GM19193 (cell line): ENCODE measurements around the gene SNX13.

Experiments
- POLR2A ChIP-seq: IDR thresholded peaks from 4 replicates; pipeline ENCODE4 v1.6.1; 2011; ENCODE audit not compliant: insufficient read depth, insufficient read length; ENCODE audit errors: extremely low read depth

The SNX13 gene

GRCh38 chr7:17855202-17855601 lies 85.1 kb downstream of the SNX13 start:
- TF ChIP-seq POLR2A: no peak

DNA sequence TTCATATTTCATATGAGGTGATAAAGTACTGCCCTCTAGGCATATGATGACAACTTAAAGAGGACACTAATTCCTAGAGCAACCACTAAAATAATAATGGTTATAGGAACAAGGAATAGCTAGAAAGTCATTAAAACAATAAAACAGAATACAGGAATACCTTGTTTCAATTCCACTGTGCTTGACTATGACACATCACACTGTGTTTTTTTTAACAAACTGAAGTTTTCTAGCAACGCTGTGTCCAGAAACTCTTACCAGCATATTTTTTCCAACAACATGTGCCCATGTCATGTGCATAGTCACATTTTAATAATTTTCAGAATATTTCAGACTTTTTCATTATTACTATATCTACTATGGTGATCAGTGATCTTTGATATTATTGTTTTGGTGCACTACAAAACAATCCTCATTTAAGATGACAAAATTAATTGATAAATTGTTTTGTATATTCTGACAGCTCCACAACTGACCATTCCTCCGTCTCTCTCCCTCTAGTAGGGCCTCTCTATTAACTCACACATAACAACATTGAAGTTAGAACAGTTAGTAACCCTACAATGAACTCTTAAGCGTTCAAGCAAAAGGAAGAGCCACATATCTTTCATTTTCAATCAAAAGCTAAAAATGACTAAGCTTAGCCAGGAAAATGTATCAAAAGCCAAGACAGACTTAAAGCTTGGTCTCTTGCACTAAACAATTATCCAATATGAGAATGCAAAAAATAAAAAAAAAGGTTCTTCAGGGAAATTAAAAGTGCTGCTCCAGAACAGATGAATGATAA lies 85.8 kb downstream of the SNX13 start:
- TF ChIP-seq POLR2A: no peak

DNA sequence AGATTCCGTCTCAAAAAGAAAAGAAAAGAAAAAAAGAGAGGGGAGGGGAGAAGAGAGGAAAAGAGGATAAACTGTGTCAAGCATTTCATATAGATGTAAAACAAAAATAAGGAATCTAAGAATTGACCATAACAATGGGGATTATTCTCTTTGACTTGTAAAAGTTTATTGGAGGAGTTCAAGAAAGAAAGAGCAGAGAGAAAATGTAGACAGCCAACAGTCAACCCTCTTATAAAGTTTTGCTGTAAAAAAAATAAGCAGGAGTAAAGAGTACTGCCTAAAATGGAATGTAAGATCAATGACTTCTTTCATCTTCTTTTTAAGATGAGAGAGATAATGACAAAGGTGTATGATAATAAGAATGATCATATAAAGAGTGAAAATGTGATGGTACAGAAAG lies 87.9 kb downstream of the SNX13 start:
- no peak for TF ChIP-seq POLR2A

GRCh38 chr7:17849504-17849903 lies 90.8 kb downstream of the SNX13 start:
- no peak for TF ChIP-seq POLR2A

GRCh38 chr7:17848516-17848915 lies 91.8 kb downstream of the SNX13 start:
- TF ChIP-seq POLR2A: no peak

DNA sequence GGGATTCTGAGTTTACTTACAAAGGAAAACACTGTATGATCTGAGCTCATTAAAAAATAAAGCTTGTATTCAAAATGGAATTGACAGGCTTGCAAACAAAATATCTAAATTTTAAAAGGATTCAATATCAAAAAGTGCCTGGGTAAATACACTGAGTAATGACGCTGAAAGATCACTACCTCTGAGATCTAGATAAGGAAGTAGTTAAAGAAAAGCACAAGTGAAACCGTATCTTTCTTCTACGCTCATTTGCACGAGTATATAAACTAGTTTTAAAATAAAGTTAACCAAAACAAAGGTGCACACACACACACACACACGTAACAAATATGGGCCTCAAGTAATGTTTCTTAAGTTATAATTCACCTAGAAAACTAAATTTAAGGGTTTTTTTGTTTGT lies 93.4 kb downstream of the SNX13 start:
- TF ChIP-seq POLR2A: no peak

- TF ChIP-seq POLR2A: no peak
Observed at GRCh38 chr7:17845197-17845547, 95.1 kb downstream of the SNX13 start.

DNA sequence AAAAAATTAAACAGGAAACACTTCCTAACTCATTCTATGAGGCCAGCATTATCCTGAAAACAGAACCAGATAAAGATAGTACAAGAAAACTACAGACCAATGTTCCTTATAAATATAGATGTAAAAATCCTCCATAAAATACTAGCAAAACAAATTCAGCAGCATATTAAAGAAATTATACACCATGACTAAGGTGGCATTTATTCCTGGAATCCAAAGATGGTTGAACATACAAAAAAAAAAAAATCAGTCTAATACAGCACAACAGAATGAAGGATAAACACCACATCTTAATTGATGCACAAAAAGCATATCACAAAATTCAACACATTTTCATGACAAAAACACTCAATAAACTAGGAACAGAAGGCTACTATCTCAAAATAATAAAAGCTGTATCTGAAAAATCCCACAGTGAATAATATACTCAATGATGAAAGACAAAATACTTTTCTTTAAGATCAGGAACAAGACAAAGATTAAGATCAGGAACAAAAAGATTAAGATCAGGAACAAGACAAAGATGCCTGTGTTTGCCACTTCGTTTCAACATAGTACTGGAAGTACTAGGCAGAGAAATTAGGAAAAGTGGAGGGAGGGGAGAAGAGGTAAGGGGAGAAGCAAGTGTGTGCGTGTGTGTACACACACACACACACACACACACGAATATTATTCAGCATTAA lies 95.6 kb downstream of the SNX13 start:
- TF ChIP-seq POLR2A: no peak

DNA sequence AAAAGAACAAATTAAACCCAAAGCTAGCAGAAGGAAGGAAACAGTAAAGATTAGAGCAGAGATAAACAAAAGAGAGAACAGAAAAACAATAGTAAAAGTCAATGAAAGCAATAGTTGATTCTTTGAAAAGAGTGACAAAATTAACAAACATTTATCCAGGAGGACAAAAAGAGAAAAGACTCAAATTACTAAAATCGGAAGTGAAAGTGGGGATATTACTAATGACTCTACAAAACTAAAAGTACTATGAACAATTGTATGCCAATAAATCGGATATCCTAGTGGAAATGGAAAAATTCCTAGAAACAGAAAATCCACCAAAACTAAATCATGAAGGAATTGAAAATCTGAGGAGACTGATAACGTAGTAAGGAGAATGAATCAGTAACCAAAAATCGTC lies 96.3 kb downstream of the SNX13 start:
- no peak for TF ChIP-seq POLR2A

DNA sequence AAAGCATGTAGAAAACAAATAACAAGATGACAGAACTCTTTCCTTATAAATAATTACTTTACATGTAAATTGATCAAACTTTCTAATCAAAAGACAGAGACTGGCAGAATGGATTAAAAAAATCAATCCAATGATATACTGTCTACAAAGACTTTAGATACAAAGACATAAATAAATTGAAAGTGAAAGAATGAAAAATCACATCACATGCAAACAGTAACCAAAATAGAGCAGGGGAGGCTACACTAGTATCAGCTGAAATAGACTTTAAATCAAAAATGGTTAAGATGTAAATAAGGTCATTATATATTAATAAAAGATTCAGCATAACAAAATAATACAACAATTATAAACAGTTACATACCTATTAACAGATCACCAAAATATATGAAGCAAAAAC lies 97.3 kb downstream of the SNX13 start:
- TF ChIP-seq POLR2A: no peak

- TF ChIP-seq POLR2A: no peak
Observed at GRCh38 chr7:17832820-17833355, 107.4 kb downstream of the SNX13 start.

DNA sequence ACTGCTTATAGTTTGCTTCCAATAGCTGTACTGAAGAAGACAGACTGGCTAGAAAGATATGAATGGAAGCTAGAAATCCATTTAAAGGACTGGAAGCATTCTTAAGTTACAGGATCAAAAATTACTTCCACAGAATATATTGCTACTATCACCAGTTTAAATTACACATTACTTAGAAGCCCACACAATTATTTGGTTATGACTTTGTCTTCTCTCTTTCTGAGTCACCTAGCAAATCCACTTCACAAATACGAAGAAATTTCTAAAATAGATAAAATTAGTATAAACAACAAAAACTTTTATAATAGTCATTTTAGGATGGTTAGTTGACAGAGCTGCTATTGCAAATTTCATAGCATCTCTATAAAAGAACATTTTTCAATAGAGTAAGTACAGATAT lies 108.1 kb downstream of the SNX13 start:
- no peak for TF ChIP-seq POLR2A

GRCh38 chr7:17830206-17830605 lies 110.1 kb downstream of the SNX13 start:
- no peak for TF ChIP-seq POLR2A

DNA sequence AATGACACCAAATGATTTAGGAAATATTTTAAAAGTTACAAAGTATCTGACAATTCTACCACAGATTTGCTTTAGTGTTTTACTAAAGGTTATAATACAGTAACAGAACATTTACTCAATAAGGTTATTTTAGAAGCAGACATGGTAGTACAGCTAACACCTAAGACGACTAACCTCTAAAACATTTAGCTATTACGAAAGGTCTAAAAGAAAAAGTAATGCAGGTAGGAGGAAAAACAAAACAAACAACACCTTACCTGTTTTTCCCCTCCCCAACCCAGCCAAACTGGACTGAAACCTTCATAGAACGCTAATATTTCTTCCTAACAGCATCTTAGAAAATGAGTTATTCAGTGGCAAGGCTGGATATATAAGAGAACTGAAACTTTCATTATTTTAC lies 111.3 kb downstream of the SNX13 start:
- TF ChIP-seq POLR2A: no peak

DNA sequence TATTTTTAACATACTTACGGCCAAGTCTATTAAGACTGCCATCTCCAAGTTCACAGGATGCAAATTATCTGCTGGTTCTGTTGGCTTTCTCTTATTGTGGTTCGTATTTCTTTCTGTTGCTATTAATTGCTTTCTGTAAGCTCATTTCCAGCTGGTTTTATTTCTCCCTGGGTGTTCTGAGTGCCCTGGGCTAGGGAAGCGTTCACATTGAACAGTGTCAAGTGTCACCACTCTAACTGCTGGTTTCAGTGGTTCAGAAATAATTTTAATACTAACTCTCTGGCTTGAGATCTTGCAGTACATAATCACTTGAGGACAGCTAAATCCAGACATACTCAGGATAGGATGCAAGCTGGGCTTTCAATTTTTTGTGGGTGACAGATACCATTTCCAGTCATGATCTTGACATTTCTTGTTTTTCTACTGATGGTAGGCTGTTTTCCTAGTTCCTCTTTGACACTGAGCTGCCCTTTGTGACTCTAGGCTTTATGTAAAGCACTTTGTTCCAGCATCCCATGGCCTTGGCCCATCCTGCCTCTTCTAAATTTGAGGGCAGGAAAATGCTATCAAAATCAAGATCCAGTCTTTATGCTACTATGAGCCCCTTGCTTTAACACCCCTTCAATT lies 117.6 kb downstream of the SNX13 start:
- TF ChIP-seq POLR2A: no peak

DNA sequence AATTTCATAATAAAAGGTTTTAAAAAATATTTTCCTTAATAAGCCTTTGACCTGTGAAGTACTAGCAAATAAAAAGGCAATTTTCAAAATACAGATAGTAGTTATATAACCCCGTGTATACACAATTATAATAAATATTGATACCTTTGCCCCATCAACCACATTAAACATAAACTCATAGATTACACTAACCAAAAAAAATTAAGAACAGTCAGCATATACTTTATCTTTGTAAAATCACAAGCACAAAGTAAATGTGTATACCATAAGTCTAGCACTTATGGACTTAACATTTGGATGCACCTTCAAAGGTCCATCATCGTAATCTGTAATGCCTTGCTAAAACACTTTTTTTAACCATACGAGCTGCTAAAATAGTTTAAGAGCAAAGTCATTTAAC lies 123.4 kb downstream of the SNX13 start:
- no peak for TF ChIP-seq POLR2A
